Measurements from ENCODE around the gene DUSP22.

DNA sequence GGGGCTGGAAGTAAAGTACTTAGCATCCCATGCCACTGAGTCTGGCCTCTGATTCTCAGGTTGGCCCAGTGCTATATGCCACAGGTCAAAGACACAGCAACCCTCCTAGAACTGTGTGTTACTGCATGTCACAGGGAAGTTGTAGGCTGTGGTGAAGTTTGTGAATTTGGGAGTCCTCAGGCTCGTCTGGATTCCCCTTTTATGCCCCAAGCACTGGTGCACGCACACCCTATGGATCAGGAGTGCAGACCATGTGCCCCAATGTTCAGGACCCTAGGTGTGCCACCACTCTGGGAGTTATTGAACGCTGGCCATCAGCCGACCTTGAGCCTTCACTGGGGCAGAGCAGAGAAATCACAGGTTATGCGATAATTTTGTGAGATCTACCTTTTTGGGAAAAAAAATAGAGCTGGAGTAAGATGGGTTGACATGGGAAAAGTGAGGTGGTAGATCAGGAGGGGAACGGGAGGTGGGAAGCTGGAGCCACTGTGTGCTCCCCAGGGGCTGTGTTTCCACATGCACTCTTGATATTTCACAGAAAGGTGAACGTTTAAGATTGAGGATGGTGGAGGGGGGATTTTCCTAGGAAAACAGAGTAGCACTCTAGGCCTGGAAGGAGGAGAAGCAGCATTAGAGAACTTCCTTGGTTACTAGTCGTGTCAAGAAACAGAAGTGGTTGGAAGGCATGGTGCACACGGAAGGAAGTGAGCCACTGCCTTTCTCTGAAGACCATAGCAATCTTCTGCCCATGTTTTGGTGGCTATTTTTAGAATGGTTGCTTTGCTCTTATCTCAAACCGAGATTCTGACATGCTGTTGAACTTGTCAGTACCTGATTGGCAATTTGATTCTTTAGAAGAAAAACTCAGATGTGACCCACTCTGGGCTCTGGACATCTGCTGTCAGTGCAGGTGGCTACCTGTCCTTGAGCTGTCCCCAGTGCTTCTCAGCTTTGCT lies 44.1 kb downstream of the DUSP22 start:
- TF ChIP-seq GATA3 (IDR thresholded peaks at IDR 0.05; ENCODE audit: low read depth, low read length) (no peak), GATA2 (IDR thresholded peaks at IDR 0.05; ENCODE audit: low read depth, low read length) (no peak)

All from SH-SY5Y (cell line).